OCI-M2 (cell line): ENCODE measurements around the gene STRN3.
"Not testable (repeated sequence)": the region's sequence is repeated elsewhere in the genome, so short reads cannot be mapped to it uniquely, and the experiment has no call there.

Experiments used
- DNase-seq: peaks from one replicate; lab custom pipeline; 2025; ENCODE audit not compliant: unreplicated experiment; lab: John Stamatoyannopoulos, UW

The STRN3 gene

DNA sequence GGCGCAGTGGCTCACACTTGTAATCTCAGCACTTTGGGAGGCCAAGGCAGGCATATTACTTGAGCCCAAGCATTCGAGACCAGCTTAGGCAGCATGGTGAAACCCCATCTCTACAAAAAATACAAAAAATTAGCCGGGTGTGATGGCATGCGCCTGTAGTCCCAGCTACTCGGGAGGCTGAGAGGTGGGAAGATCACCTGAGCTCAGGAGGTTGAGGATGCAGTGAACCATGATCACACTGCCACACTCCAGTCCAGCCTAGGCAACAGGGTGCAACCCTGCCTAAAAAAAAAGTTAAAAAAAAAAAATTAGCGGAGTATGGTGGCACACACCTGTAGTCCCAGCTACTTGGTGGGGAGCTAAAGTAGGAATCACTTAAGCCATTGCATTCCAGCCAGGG lies 22.2 kb downstream of the STRN3 start:
- DNase-seq, result not testable (repeated sequence)

DNA sequence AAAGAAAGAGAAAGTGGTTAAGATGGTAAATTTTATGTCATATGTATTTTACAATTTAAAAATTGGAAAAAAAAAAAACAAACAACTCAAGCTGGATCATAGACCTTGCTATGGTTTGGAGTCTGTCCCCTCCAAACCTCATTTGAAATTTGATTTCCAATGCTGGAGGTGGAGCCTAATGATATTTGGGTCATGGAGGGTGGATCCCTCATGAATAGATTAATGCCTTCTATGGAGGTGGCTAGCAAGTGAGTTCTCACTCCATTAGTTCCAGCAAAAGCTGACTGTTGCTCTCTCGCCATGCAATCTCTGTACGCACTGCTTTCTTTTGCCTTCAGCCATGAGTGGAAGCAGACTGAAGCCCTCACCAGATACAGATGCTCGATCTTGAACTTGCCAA lies 22.9 kb downstream of the STRN3 start:
- no peak for DNase-seq

DNA sequence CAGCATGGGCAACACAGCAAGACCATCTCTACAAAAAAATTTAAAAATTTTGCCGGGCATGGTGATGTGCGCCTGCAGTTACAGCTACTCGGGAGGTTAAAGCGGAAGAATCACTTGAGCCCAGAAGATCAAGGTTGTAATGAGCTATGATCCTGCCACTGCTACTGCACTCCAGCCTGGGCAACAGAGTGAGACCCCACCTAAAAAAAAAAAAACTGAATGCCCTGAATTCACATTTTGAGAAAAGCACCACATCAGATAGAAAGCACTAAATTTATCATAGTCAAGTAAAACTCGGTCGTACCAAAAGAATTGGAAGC lies 24.9 kb downstream of the STRN3 start:
- DNase-seq, result no peak

DNA sequence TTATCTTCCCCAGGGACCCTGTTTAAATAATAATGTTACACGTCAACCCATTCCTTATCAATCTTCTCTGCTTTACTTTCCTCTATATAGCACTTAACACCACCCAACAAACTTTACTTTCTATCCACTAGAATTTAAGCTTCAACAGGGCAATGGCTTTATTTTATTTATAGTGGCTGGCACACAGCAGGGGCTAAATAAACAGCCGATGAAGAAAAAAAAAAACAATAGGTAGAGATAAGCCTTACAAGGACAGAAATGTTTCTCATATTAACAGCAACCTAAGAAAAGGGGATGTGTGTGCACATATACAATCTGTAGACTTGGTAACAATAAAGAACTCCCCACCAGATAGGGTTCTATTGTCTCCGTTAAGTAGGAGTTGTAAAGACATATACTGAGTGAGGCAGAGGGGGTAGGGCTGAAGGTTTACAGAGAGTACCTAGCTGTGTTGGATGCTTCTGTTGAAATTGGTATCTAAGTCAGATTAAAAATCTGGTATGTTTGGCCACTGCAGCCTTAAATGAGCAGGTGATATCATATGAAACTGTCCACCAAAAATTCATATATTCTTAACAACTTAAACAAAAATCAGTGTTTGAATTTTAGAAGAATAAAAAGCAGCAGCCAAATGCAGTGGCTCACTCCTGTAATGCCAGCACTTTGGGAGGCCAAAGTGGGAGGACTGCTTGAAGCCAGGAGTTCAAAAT lies 25.4 kb downstream of the STRN3 start:
- no peak for DNase-seq

DNA sequence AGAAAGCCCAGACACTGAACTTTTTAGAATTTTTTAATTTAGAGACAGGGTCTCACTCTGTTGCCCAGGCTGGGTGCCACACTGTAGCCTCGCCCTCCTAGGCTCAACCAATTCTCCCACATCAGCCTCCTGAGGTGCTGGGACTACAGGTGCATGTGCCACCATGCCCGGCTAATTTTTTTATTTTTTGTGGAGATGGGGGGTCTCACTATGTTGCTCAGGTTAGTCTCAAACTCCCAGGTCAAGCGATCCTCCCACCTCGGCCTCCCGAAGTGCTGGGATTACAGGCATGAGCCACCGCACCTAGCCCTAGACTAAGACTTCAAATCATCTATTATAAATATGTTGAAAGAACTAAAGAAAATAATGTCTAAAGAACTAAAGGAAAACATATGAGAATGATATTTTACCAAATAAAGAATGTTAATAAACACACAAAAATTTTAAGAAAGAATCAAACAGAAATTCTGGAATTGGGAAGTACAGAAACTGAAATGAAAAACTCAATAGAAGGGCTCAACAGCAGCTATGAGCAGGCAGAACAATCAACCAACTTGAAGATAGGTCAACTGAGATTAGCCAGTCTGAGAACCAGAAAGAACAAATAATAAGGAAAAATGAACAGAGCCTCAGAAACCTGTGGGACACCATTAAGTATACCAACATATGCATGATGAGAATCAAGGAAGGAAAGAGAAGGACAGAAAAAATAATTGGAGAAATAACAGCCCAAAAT lies 27.0 kb downstream of the STRN3 start:
- no peak for DNase-seq

DNA sequence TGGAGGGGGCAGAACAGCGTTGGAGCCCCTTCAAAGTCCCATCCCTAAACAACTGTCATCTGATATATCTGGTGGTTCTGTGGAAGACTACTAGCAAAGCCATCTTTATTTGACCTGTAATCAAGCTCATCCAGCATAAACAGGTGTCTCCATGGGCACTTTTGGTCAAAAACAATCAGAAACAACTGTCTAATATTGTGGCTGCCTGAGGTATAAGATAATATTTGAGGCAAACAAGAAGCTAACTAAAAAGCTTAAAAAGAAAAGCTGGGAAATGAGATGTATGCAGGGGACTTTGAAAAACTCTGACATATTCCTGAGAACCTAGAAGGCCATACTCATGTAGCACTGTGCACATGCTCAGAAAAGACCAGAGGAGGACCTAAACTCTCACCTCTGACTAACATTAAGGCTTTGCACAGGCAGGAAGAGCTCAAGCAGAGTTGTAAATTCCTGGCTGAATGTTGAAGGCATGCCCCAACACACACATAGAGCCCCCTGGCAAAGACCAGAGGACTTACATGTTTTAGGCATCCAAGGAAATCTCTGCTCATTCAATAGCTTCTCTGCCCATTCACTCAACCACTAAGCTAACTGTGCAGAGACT lies 28.0 kb downstream of the STRN3 start:
- no peak for DNase-seq

DNA sequence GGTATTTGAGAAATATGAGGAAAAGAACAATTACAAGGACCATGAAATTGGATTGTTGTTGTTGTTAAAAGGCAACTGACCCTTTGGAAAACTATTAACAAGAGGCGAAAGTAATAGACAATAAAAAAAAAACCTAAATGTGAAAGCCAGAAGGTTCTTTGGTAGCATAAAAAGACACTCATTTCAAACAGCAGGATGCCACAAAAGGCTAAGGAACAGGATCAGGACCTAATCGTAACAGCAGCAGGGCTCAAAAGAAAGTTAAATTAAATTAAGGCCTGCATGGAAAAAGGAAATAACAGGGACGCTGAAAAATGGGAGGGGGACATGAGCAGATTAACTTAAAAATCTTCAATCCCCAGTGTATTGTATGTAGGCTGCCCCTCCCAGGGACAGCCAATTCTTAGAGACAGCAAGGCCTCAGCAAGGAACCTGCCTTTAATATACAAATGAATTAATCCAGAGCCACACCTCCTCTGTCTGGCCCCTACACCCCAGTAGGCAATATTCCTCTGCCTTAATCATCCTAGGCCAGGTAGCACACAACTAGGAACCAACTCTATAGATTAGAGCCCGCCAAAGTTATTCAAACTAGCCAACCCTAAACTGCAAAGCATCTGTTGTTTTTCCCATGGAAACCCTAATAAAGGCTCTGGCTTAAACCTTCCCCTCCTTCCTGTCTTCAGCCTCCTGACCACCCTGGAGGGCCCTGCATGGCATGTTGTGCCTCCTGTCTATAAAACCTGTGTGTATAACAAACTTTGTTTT lies 29.1 kb downstream of the STRN3 start:
- DNase-seq, result no peak

DNA sequence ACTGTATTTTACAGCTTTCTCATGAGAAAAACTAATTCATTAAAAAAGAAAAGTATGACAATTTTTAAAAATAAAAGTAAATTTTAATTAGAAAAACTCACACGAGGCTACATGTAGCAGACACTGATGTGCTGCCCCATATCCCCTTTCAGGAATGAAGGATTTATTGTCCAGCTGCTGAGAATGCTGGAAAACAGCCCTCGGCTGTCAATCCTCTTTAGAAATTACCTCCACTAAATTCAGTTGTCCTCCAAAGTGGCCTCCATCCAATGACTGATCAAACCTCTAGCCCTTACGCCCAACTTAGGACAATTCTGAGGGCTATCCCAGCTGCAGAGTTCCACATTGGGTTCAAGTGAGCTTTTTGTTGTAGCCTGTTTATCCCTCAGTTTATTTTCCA lies 30.5 kb downstream of the STRN3 start:
- DNase-seq, result no peak

DNA sequence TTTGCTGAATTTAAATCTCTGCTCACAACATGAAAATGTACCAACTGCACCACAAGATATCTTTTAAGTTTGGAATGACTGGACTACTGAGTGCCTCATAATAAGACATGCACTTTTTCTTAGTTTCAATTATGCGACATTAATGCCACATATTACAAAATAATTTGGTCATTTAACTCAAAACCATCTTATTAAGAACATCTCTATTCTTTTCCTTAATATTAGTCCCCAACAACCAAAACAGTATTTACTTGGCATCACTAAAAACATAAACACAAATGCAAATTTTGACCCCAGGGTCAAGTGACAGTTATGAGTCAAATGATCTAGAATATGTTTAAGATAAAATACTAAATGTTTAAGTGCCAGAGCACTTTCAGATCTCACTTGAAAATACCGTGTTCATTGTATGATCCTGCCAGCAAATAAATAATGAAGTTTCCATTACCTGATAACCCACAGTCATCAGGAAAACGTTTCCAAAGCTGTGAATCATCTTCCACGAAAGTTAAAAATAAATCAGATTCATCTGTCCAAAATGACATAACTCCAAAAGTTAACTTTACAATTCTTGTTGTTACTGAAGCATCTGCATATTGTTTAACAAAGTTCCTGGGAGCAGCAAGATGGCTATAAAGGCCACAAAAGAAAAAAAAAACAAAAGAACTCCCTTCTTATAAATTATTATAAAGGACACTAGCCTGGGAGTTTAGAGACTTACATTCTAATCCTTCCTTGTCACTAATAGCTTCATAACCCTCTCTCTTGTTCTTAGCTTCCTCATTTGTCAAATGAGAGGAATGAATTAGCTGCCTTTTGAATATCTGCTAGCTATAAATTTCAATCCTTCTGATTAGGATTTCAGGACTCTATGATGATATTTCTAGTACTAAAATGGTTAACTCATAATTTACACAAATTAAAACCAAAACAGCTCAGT lies 31.2 kb downstream of the STRN3 start:
- DNase-seq, result no peak

DNA sequence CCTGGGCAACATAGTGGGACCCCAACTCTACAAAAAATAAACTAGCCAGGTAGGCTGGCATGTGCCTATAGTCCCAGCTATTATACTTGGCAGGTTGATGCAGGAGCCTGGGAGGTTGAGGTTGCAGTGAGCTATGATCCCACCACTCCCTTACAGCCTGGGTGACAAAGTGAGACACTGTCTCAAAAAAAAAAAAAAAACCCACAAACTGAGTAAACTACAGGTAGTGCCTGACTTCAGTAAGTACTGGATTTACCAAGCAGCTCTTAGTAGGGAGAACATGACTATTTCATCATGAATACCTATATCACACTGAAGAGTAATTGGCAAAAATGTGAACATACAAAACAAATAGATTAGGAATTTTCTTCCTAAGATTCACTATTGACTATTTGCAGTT lies 33.1 kb downstream of the STRN3 start:
- no peak for DNase-seq

DNA sequence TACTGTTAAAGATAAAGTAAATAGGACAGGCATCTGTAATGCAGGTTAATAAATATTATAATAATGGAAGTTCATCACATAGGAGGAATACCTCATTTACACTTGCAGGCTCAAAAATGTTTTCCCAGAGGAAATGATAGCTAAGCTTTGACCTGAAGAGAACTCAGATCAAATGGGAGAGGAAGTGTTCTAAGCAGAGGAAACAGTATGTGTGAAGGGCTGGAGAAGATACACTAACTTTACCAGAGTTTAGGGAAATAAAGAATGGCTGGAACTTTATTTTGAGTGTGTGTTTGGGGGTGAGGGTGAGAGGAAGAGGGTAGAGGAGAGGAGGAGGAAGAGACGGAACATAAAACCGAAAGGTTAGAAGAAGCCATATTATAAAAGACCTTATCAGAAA lies 34.8 kb downstream of the STRN3 start:
- no peak for DNase-seq

DNA sequence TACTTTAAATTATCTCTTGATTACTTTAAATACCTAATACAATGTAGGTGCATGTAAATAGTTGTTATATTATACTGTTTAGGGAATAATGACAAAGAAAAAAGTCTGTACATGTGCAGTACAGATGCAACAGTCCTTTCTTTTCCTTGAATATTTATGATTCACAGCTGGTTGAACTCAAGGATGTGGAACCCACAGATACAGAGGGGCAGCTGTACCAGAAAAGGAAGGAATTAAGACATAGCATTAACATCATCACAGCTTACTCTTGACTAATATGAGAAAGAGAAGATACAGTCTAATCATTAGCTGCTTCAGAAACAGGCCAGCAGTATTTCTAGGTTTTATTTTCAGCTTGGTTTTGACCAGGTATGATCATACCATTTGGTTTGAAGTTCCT lies 35.4 kb downstream of the STRN3 start:
- DNase-seq, result no peak

DNA sequence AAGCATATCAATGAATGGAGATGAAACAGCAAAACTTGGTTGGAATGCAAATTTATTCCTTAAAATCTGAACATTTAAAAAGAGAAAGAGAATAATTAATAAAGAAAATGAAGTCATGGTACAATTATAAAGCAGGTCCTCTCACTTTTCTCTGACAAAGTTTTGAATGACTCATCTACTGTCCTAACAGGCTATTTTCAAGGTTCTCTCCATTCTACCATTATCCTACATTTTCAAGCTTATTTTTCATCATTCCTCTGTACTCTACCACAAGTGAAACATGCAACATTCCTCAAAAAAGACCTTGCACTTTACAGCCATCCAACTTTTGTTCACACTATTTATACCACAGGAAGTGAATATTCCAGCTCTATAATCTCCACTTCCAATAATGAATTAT lies 37.7 kb downstream of the STRN3 start:
- no peak for DNase-seq

DNA sequence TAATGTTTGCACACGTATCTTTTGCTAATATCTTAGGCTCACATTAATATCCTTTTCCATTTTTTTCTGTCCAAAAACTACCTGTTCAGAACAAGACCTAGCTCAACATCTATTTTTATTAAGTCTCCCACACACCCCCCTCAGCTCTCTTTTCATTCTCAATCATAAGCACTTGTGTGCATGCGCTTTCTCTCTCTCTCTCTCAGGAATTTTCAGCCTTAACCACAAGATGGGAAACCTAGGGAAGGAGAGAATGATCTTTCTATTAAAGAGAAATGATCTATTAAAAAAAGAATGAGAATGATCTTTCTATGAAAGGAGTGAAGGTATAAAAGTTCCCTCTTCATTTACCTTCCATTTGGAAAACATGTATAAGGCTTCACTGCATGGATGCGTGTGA lies 40.4 kb downstream of the STRN3 start:
- no peak for DNase-seq

DNA sequence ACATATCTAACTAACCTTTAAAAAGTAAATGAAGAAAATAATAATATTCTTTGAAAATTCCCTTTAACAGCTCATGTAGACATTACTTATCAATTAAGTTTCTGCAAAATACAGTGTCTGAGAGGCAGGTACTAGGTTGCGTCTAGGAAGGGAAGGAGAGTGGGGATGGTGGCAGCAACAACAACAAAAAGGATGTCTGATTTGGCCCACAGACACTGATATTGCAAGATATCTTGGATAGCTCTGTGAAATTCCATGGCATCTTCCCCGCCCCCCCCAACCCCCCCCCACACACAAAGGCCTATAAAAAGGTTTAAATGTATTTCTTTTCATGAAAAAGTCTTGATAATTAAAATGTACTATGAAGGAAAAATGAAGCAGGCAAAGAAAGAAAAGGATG lies 42.3 kb downstream of the STRN3 start:
- no peak for DNase-seq

DNA sequence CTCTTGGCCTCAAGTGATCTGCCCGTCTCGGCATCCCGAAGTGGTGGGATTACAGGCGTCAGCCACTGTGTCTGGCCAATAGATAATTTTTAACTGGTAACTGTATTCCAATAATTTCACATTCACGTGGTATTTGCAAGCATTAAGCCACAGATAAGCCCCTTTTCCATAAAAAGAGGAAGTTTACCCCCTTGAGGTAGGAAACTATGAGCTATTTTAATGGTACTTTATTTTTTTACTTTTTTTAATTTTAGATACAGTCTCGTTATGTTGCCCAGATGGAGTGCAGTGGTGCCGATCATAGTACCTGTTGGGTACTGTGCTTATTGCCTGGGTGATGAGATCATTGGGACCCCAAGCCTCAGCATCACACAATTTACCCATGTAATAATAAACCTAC lies 43.6 kb downstream of the STRN3 start:
- DNase-seq, result peak; percentile 21

DNA sequence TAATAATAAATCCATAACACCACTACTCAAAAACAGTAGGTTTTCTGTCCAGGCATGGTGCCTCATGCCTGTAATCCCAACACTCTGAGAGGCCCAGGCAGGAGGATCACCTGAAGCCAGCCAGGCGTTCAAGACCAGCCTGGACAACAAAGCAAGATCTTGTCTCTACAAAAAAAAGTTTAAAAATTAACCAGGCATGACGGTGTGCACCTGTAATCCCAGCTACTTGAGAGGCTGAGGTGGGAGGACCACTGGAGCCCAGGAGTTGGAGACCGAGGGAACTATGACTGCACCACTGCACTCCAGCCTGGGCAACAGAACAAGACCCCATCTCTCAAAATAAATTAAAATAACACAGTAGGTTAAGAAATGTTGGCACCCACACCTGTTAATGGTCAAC lies 45.2 kb downstream of the STRN3 start:
- no peak for DNase-seq

DNA sequence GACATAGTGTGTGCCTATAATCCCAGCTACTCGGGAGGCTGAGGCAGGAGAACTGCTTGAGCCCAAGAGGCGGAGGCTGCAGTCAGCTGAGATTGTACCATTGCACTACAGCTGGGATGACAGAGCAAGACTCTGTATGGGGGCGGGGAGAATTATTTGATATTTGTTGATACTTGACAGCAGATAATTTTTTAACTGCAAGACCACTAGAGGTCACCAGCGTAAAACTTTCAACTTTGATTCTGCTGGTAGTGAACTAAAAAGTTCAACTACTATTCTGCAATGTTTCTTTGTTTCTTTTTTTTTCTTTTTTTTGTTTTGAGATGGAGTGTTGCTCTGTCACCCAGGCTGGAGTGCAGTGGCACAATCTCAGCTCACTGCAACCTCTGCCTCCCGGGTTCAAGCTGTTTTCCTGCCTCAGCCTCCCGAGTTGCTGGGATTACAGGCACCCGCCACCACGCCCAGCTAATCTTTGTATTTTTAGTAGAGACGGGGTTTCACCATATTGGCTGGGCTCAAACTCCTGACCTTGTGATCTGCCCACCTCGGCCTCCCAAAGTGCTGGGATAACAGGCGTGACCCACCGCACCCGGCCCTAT lies 46.0 kb downstream of the STRN3 start:
- not testable (repeated sequence) for DNase-seq

DNA sequence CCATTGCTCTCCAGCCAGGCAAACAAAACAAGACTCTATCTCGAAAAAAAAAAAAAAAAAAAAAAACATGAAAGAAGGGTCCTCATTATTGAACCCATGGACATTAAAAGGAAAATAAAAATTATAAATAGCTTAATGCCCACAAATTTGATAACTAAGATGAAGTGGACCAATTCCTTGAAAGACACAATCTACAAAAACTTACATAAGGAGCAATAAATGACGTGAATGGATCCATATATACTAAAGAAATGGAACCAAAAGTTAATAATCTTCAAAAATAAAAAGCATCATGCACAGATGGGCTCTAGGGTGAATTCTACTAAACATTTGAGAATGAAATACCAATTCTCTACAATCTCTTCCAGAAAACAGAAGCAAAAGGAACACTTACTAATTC lies 48.4 kb downstream of the STRN3 start:
- no peak for DNase-seq

DNA sequence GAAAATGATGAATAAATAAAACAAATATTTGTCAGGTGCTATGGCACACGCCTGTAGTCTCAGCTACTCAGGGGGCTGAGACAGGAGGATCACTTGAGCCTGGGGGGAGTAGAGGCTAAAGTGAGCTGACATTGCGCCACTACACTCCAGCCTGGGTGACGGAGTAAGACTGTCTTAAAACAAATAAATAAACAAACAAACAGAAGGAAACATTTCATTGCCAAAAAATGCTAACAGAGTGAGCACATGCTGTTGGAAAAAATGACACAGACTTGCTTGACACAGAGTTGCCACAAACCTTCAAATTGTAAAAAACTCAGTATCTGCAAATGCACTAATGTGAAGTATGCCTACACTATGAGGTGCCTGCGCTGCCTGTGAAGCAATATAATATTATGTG lies 51.6 kb downstream of the STRN3 start:
- DNase-seq, result no peak
